ENCODE measurements around the gene CARS2. TPM values are rescaled to one million over a fixed set of nuclear protein-coding genes. Genes with fewer than 3 reads are reported as not detected.

Gene CARS2
- total RNA-seq, 4 donors from 2014 or later, result 32.9 to 56.9 (median 40.2) TPM

DNA sequence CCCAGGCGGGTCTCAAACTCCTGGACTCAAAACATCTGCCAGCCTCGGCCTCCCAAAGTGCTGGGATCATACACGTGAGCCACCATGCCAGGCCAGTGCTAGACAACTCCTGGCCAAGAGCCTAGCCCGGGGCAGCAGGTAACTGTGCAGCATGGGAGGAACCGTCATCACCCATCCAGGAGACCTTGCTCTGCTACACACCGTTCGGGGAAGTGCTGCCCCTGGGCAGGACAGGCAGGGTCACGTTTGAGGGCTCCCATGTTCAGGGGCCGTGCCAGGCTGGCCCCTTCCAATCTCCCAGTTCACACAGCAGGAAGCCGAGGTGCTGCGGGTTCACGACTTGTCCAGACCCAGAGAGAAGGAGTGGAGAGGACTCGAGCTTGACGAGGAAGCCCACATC lies 55.5 kb downstream of the CARS2 start:
- 80% methylated on average over 2 of the region's 14 CpGs for WGBS
- intact Hi-C loops (cut with DNase I), result no loop called here
- Histone ChIP-seq H3K4me1 (peaks cover 0 to 1% (median 0%) of the 10 kb centered on the region in 4 donors), H3K27me3 (no peaks in the 10 kb centered on the region), H3K4me3 (no peak overlapping the region), H3K27ac (replicated peaks in 1 of 4) (no peak overlapping the region), H3K36me3 (peaks cover 15 to 83% (median 61%) of the 10 kb centered on the region in 4 donors), H3K9me3 (no peaks in the 10 kb centered on the region)
- no peak for DNase-seq (ENCODE audit: extremely low spot score)
- no peak for TF ChIP-seq EP300 (IDR thresholded peaks at IDR 0.05)
- TF ChIP-seq POLR2AphosphoS5 (IDR thresholded peaks at IDR 0.05), result no peak
- TF ChIP-seq CTCF (IDR thresholded peaks at IDR 0.05), result no peak
- no peak for TF ChIP-seq POLR2A (IDR thresholded peaks at IDR 0.05; ENCODE audit: low read depth)

DNA sequence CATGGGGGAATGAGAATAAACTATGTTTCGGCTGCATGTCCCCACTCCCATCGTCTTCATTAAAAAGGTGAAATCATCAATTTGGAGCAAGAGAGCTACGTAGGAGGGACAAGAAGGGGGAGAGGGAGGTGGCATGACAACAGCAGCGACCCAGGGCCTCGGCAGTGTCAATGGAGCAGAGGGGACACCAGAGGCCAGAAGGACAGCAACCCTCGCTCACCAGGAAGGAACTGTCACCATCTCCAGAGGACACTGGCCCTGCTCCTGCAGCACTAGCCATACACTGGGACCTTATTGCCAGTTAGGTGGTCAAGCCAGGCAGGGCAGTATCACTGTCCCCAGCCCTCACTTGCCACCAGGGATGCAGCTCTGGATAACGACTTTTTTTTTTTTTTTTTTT lies 56.4 kb downstream of the CARS2 start:
- intact Hi-C loops (cut with DNase I), result no loop called here
- Histone ChIP-seq H3K4me3 (no peak overlapping the region), H3K9me3 (no peaks in the 10 kb centered on the region), H3K27ac (replicated peaks in 1 of 4) (no peak overlapping the region), H3K27me3 (no peaks in the 10 kb centered on the region), H3K4me1 (peaks cover 7 to 10% (median 8%) of the 10 kb centered on the region in 4 donors), H3K36me3 (peaks cover 15 to 82% (median 64%) of the 10 kb centered on the region in 4 donors)
- TF ChIP-seq CTCF (IDR thresholded peaks at IDR 0.05), result no peak
- TF ChIP-seq POLR2AphosphoS5 (IDR thresholded peaks at IDR 0.05), result no peak
- no peak for TF ChIP-seq POLR2A (IDR thresholded peaks at IDR 0.05; ENCODE audit: low read depth)
- TF ChIP-seq EP300 (IDR thresholded peaks at IDR 0.05), result no peak
- 85% methylated on average over 7 of the region's 7 CpGs for WGBS
- no peak for DNase-seq (ENCODE audit: extremely low spot score)

- H3K4me3 ChIP-seq, result no peak overlapping the region
- intact Hi-C loops (cut with DNase I), result no loop called here
- DNase-seq (ENCODE audit: extremely low spot score), result no peak
- no peak overlapping the region for H3K27ac ChIP-seq (replicated peaks in 1 of 4)
- no peaks in the 10 kb centered on the region for H3K9me3 ChIP-seq
- H3K27me3 ChIP-seq, result no peaks in the 10 kb centered on the region
- peaks cover 8 to 14% (median 11%) of the 10 kb centered on the region in 4 donors for H3K4me1 ChIP-seq
- 93% methylated on average over 28 of the region's 35 CpGs for WGBS
- peaks cover 15 to 83% (median 68%) of the 10 kb centered on the region in 4 donors for H3K36me3 ChIP-seq
- TF ChIP-seq POLR2AphosphoS5 (IDR thresholded peaks at IDR 0.05), result no peak
- TF ChIP-seq CTCF (IDR thresholded peaks at IDR 0.05), result no peak
Observed at GRCh38 chr13:110648848-110649421, 57.0 kb downstream of the CARS2 start.

DNA sequence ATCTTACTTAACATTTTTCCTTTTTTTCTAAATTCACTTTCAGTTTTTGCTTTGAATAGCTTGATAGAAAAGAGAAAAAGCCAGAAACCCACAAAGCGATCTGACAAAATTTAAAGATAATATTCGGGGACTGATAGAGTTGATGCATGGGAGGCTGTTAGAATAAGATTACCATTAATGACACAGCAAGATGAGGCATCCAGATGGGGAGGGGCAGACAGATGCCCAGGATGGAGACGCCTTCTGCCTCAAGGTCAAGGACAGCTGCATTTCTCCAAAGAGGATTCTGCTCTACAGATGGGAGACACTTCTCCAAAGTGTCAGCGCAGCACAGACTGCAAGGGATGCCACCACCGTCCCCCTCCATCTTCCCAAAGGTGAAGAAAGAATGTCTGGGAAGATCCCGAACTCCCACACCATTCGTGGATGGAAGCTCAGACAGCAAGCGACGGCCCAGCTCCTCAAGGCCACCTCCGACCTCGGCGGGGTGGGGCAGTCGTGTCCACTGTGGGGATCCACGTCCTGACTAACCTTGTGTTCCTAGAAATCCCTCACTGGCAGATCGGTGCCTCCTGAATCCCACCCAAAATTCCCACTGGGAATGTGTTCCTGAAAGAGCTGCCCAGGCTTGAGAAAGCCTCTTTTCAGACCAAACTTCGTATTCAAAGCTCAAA lies 57.6 kb downstream of the CARS2 start:
- peaks cover 15 to 86% (median 71%) of the 10 kb centered on the region in 4 donors for H3K36me3 ChIP-seq

More for the DNA sequence above, 57.6 kb downstream of the CARS2 start:
- no peak for TF ChIP-seq CTCF (IDR thresholded peaks at IDR 0.05)
- no peak for TF ChIP-seq POLR2A (IDR thresholded peaks at IDR 0.05; ENCODE audit: low read depth)
- TF ChIP-seq EP300 (IDR thresholded peaks at IDR 0.05), result no peak
- no peak for TF ChIP-seq POLR2AphosphoS5 (IDR thresholded peaks at IDR 0.05)
- WGBS, result 86% methylated on average over 12 of the region's 16 CpGs
- DNase-seq (ENCODE audit: extremely low spot score), result no peak
- Histone ChIP-seq H3K4me1 (peaks cover 8 to 14% (median 11%) of the 10 kb centered on the region in 4 donors), H3K27ac (replicated peaks in 1 of 4) (no peak overlapping the region), H3K9me3 (no peaks in the 10 kb centered on the region), H3K4me3 (no peak overlapping the region), H3K27me3 (no peaks in the 10 kb centered on the region)
- intact Hi-C loops (cut with DNase I), result no loop called here

Data from esophagus muscularis mucosa (tissue), 4 donors.